Measurements from ENCODE around the gene CCDC172.

The CCDC172 gene

GRCh38 chr10:116329153-116329552 is 4.9 kb downstream of the CCDC172 start:
- Histone ChIP-seq H3K23ac (ENCODE audit: low read length) (no peak overlapping the region), H3K4me3 (ENCODE audit: low read depth, low read length) (no peak overlapping the region), H3K4ac (ENCODE audit: low read depth, low read length) (no peak overlapping the region), H3K18ac (ENCODE audit: low read length) (no peak overlapping the region), H3K27ac (ENCODE audit: low read depth, low read length) (no peak overlapping the region), H2AFZ (ENCODE audit: insufficient read depth, low read length, poor library complexity) (no peak overlapping the region), H3K36me3 (ENCODE audit: control insufficient read depth in 1 of 2, insufficient read depth in 2 of 2, low read length in 2 of 2) (no peaks in the 10 kb centered on the region), H3K27me3 (ENCODE audit: insufficient read depth, low read length) (no peaks in the 10 kb centered on the region), H3K79me1 (ENCODE audit: low read length) (no peaks in the 10 kb centered on the region), H3K4me2 (ENCODE audit: low read length) (no peak overlapping the region), H3K14ac (ENCODE audit: low read length) (no peak overlapping the region), H4K91ac (ENCODE audit: low read depth, low read length) (no peak overlapping the region), H3K79me2 (ENCODE audit: control insufficient read depth, insufficient read depth, low read length, poor library complexity) (no peaks in the 10 kb centered on the region), H2BK5ac (ENCODE audit: low read depth, low read length, poor library complexity) (no peak overlapping the region), H4K12ac (ENCODE audit: low read depth, low read length) (no peak overlapping the region), H2AK5ac (ENCODE audit: low read length) (no peak overlapping the region), H3K4me1 (ENCODE audit: control insufficient read depth in 1 of 2, insufficient read depth in 2 of 2, low read length in 2 of 2) (no peaks in the 10 kb centered on the region), H4K8ac (ENCODE audit: low read depth, low read length) (no peak overlapping the region), H2BK12ac (ENCODE audit: low read length) (no peak overlapping the region), H3K9ac (ENCODE audit: low read length) (no peak overlapping the region), H3K9me3 (ENCODE audit: insufficient read depth, low read depth, low read length) (no peaks in the 10 kb centered on the region), H2BK120ac (ENCODE audit: insufficient read depth, low read length, poor library complexity) (no peak overlapping the region)
- DNase-seq, result no peak
- no CpG with 5 or more reads among the region's 1 CpG for WGBS (ENCODE audit: extremely low coverage, insufficient coverage, insufficient read length)

- WGBS (ENCODE audit: extremely low coverage, insufficient coverage, insufficient read length), result no CpG with 5 or more reads among the region's 2 CpGs
- Histone ChIP-seq H2BK12ac (ENCODE audit: low read length) (no peak overlapping the region), H3K79me1 (ENCODE audit: low read length) (no peaks in the 10 kb centered on the region), H4K8ac (ENCODE audit: low read depth, low read length) (no peak overlapping the region), H3K9me3 (ENCODE audit: insufficient read depth, low read depth, low read length) (no peaks in the 10 kb centered on the region), H3K9ac (ENCODE audit: low read length) (no peak overlapping the region), H2BK5ac (ENCODE audit: low read depth, low read length, poor library complexity) (no peak overlapping the region), H2AFZ (ENCODE audit: insufficient read depth, low read length, poor library complexity) (no peak overlapping the region), H3K4me3 (ENCODE audit: low read depth, low read length) (no peak overlapping the region), H3K14ac (ENCODE audit: low read length) (no peak overlapping the region), H3K18ac (ENCODE audit: low read length) (no peak overlapping the region), H3K79me2 (ENCODE audit: control insufficient read depth, insufficient read depth, low read length, poor library complexity) (no peaks in the 10 kb centered on the region), H2BK120ac (ENCODE audit: insufficient read depth, low read length, poor library complexity) (no peak overlapping the region), H3K27me3 (ENCODE audit: insufficient read depth, low read length) (no peaks in the 10 kb centered on the region), H3K4me1 (ENCODE audit: control insufficient read depth in 1 of 2, insufficient read depth in 2 of 2, low read length in 2 of 2) (no peaks in the 10 kb centered on the region), H3K23ac (ENCODE audit: low read length) (no peak overlapping the region), H3K4ac (ENCODE audit: low read depth, low read length) (no peak overlapping the region), H3K4me2 (ENCODE audit: low read length) (no peak overlapping the region), H4K12ac (ENCODE audit: low read depth, low read length) (no peak overlapping the region), H4K91ac (ENCODE audit: low read depth, low read length) (no peak overlapping the region), H3K36me3 (ENCODE audit: control insufficient read depth in 1 of 2, insufficient read depth in 2 of 2, low read length in 2 of 2) (no peaks in the 10 kb centered on the region), H2AK5ac (ENCODE audit: low read length) (no peak overlapping the region), H3K27ac (ENCODE audit: low read depth, low read length) (no peak overlapping the region)
- DNase-seq, result no peak
These were observed 7.6 kb downstream of the CCDC172 start for GRCh38 chr10:116331815-116332214.

- Histone ChIP-seq H3K79me2 (ENCODE audit: control insufficient read depth, insufficient read depth, low read length, poor library complexity) (no peaks in the 10 kb centered on the region), H4K12ac (ENCODE audit: low read depth, low read length) (no peak overlapping the region), H3K14ac (ENCODE audit: low read length) (no peak overlapping the region), H3K4me2 (ENCODE audit: low read length) (no peak overlapping the region), H4K8ac (ENCODE audit: low read depth, low read length) (no peak overlapping the region), H3K36me3 (ENCODE audit: control insufficient read depth in 1 of 2, insufficient read depth in 2 of 2, low read length in 2 of 2) (no peaks in the 10 kb centered on the region), H3K79me1 (ENCODE audit: low read length) (no peaks in the 10 kb centered on the region), H3K9me3 (ENCODE audit: insufficient read depth, low read depth, low read length) (no peaks in the 10 kb centered on the region), H3K18ac (ENCODE audit: low read length) (no peak overlapping the region), H2BK12ac (ENCODE audit: low read length) (no peak overlapping the region), H2AK5ac (ENCODE audit: low read length) (no peak overlapping the region), H3K4me1 (ENCODE audit: control insufficient read depth in 1 of 2, insufficient read depth in 2 of 2, low read length in 2 of 2) (no peaks in the 10 kb centered on the region), H3K4me3 (ENCODE audit: low read depth, low read length) (no peak overlapping the region), H4K91ac (ENCODE audit: low read depth, low read length) (no peak overlapping the region), H2BK5ac (ENCODE audit: low read depth, low read length, poor library complexity) (no peak overlapping the region), H3K23ac (ENCODE audit: low read length) (no peak overlapping the region), H2BK120ac (ENCODE audit: insufficient read depth, low read length, poor library complexity) (no peak overlapping the region), H3K27ac (ENCODE audit: low read depth, low read length) (no peak overlapping the region), H3K4ac (ENCODE audit: low read depth, low read length) (no peak overlapping the region), H2AFZ (ENCODE audit: insufficient read depth, low read length, poor library complexity) (no peak overlapping the region), H3K9ac (ENCODE audit: low read length) (no peak overlapping the region), H3K27me3 (ENCODE audit: insufficient read depth, low read length) (no peaks in the 10 kb centered on the region)
- no peak for DNase-seq
- no CpG with 5 or more reads among the region's 2 CpGs for WGBS (ENCODE audit: extremely low coverage, insufficient coverage, insufficient read length)
These were observed 12.6 kb downstream of the CCDC172 start for GRCh38 chr10:116336866-116337265.

- DNase-seq, result no peak
- Histone ChIP-seq H3K23ac (ENCODE audit: low read length) (no peak overlapping the region), H3K27me3 (ENCODE audit: insufficient read depth, low read length) (no peaks in the 10 kb centered on the region), H3K27ac (ENCODE audit: low read depth, low read length) (no peak overlapping the region), H4K12ac (ENCODE audit: low read depth, low read length) (no peak overlapping the region), H3K9me3 (ENCODE audit: insufficient read depth, low read depth, low read length) (no peaks in the 10 kb centered on the region), H3K18ac (ENCODE audit: low read length) (no peak overlapping the region), H3K14ac (ENCODE audit: low read length) (no peak overlapping the region), H3K79me1 (ENCODE audit: low read length) (no peaks in the 10 kb centered on the region), H3K36me3 (ENCODE audit: control insufficient read depth in 1 of 2, insufficient read depth in 2 of 2, low read length in 2 of 2) (no peaks in the 10 kb centered on the region), H3K4me1 (ENCODE audit: control insufficient read depth in 1 of 2, insufficient read depth in 2 of 2, low read length in 2 of 2) (no peaks in the 10 kb centered on the region), H2AFZ (ENCODE audit: insufficient read depth, low read length, poor library complexity) (no peak overlapping the region), H2BK12ac (ENCODE audit: low read length) (no peak overlapping the region), H3K4me3 (ENCODE audit: low read depth, low read length) (no peak overlapping the region), H3K4ac (ENCODE audit: low read depth, low read length) (no peak overlapping the region), H2BK120ac (ENCODE audit: insufficient read depth, low read length, poor library complexity) (no peak overlapping the region), H2AK5ac (ENCODE audit: low read length) (no peak overlapping the region), H2BK5ac (ENCODE audit: low read depth, low read length, poor library complexity) (no peak overlapping the region), H3K79me2 (ENCODE audit: control insufficient read depth, insufficient read depth, low read length, poor library complexity) (no peaks in the 10 kb centered on the region), H4K8ac (ENCODE audit: low read depth, low read length) (no peak overlapping the region), H3K4me2 (ENCODE audit: low read length) (no peak overlapping the region), H3K9ac (ENCODE audit: low read length) (no peak overlapping the region), H4K91ac (ENCODE audit: low read depth, low read length) (no peak overlapping the region)
These were observed 27.9 kb downstream of the CCDC172 start for GRCh38 chr10:116352125-116352524.
